H9 (cell line): ENCODE results near the gene GGCX. TPM values are rescaled to one million over a fixed set of nuclear protein-coding genes. Genes with fewer than 3 reads are reported as not detected.

Source experiments
- DNase-seq: peaks from one replicate; pipeline ENCODE4 v3.0.0-alpha.2; 2017
- H2AFZ ChIP-seq: one replicate; pipeline ENCODE4 v1.6.1; 2013; ENCODE audit warnings: mild to moderate bottlenecking, low read length, control low read depth, moderate library complexity
- H2AK5ac ChIP-seq: 2 replicates; pipeline ENCODE4 v1.6.1; 2013; ENCODE audit warnings: low read length, control low read depth, mixed read lengths; ENCODE audit not compliant: insufficient read length
- H2BK120ac ChIP-seq: one replicate; pipeline ENCODE4 v1.6.1; 2013; ENCODE audit warnings: low read depth, mild to moderate bottlenecking, low read length, control low read depth, inconsistent platforms; ENCODE audit not compliant: poor library complexity, severe bottlenecking
- H2BK12ac ChIP-seq: 2 replicates; pipeline ENCODE4 v1.6.1; 2013; ENCODE audit warnings: low read length, control low read depth, mixed read lengths, low read depth; ENCODE audit not compliant: insufficient read length
- H2BK15ac ChIP-seq: 2 replicates; pipeline ENCODE4 v1.6.1; 2013; ENCODE audit warnings: low read depth, low read length, control low read depth
- H2BK20ac ChIP-seq: one replicate; pipeline ENCODE4 v1.6.1; 2013; ENCODE audit warnings: low read depth, mild to moderate bottlenecking, low read length, control low read depth, inconsistent platforms; ENCODE audit not compliant: poor library complexity, severe bottlenecking
- H2BK5ac ChIP-seq: 2 replicates; pipeline ENCODE4 v1.6.1; 2013; ENCODE audit warnings: low read length, control low read depth, mixed read lengths; ENCODE audit not compliant: insufficient read length
- H3K14ac ChIP-seq: 2 replicates; pipeline ENCODE4 v1.6.1; 2013; ENCODE audit warnings: low read length, control low read depth; ENCODE audit not compliant: insufficient read depth
- H3K18ac ChIP-seq: 2 replicates; pipeline ENCODE4 v1.6.1; 2013; ENCODE audit warnings: low read depth, mild to moderate bottlenecking, mixed read lengths, low read length, control low read depth; ENCODE audit not compliant: insufficient read length
- H3K23ac ChIP-seq: 2 replicates; pipeline ENCODE4 v1.6.1; 2013; ENCODE audit warnings: low read length, control low read depth, mixed read lengths, low read depth; ENCODE audit not compliant: insufficient read length
- H3K23me2 ChIP-seq: 2 replicates; pipeline ENCODE4 v1.6.1; 2013; ENCODE audit warnings: low read depth, mild to moderate bottlenecking, mixed read lengths, low read length, control low read depth; ENCODE audit not compliant: insufficient read length, poor library complexity, severe bottlenecking
- H3K27ac ChIP-seq: 2 replicates; pipeline ENCODE4 v1.5.1; 2013; ENCODE audit warnings: low read length, control low read depth, mixed read lengths, low read depth; ENCODE audit not compliant: insufficient read length
- H3K27me3 ChIP-seq: 2 replicates; pipeline ENCODE4 v1.6.1; 2013; ENCODE audit warnings: low read length, control low read depth, inconsistent platforms; ENCODE audit not compliant: insufficient read depth
- H3K4ac ChIP-seq: 2 replicates; pipeline ENCODE4 v1.6.1; 2013; ENCODE audit warnings: low read depth, mild to moderate bottlenecking, control low read depth, inconsistent platforms, low read length, moderate library complexity
- H3K4me1 ChIP-seq: 2 replicates; pipeline ENCODE4 v1.6.1; 2013; ENCODE audit warnings: low read length, control low read depth, inconsistent platforms; ENCODE audit not compliant: insufficient read depth
- H3K4me2 ChIP-seq: 2 replicates; pipeline ENCODE4 v1.6.1; 2013; ENCODE audit warnings: low read length, control low read depth, mixed read lengths; ENCODE audit not compliant: insufficient read length, insufficient read depth
- H3K56ac ChIP-seq: 2 replicates; pipeline ENCODE4 v1.6.1; 2013; ENCODE audit warnings: low read depth, mild to moderate bottlenecking, mixed read lengths, low read length, control low read depth; ENCODE audit not compliant: insufficient read length
- H3K79me1 ChIP-seq: 2 replicates; pipeline ENCODE4 v1.6.1; 2013; ENCODE audit warnings: low read depth, mild to moderate bottlenecking, moderate library complexity, low read length, control low read depth, inconsistent platforms; ENCODE audit not compliant: insufficient read depth, poor library complexity, severe bottlenecking
- H3K79me2 ChIP-seq: 2 replicates; pipeline ENCODE4 v1.6.1; 2013; ENCODE audit warnings: low read length, control low read depth, inconsistent platforms; ENCODE audit not compliant: insufficient read depth
- H3K9ac ChIP-seq: 2 replicates; pipeline ENCODE4 v1.6.1; 2013; ENCODE audit warnings: low read length, control low read depth, mixed read lengths; ENCODE audit not compliant: insufficient read length; ENCODE audit errors: extremely low read depth
- H3K9me3 ChIP-seq: one replicate; pipeline ENCODE4 v1.6.1; 2013; ENCODE audit warnings: low read depth, low read length, inconsistent platforms; ENCODE audit not compliant: control insufficient read depth
- H3T11ph ChIP-seq: one replicate; pipeline ENCODE4 v1.6.1; 2013; ENCODE audit warnings: mild to moderate bottlenecking, low read length, control low read depth, inconsistent platforms
- H4K20me1 ChIP-seq: one replicate; pipeline ENCODE4 v1.6.1; 2013; ENCODE audit not compliant: control insufficient read depth, insufficient read length, insufficient read depth
- H4K5ac ChIP-seq: 2 replicates; pipeline ENCODE4 v1.6.1; 2013; ENCODE audit warnings: low read depth, mild to moderate bottlenecking, mixed read lengths, low read length, control low read depth; ENCODE audit not compliant: insufficient read length
- H4K8ac ChIP-seq: replicated peaks from 2 replicates; pipeline ENCODE4 v1.6.1; 2013; ENCODE audit warnings: low read length, control low read depth, mixed read lengths, low read depth; ENCODE audit not compliant: insufficient read length
- H4K91ac ChIP-seq: 2 replicates; pipeline ENCODE4 v1.6.1; 2013; ENCODE audit warnings: low read depth, mild to moderate bottlenecking, moderate library complexity, mixed read lengths, low read length, control low read depth; ENCODE audit not compliant: insufficient read length
- H3K27ac Mint-ChIP-seq, 3 experiments: 2 replicates in 2 of 3; 3 replicates in 1 of 3; pipeline ENCODE4 v1.8.0; 2020 to 2021; ENCODE audit warnings: mixed read lengths in 3 of 3, mild to moderate bottlenecking in 1 of 3, moderate library complexity in 1 of 3
- H3K27me3 Mint-ChIP-seq: 2 replicates; pipeline ENCODE4 v1.8.0; 2021; ENCODE audit warnings: low read depth, mild to moderate bottlenecking, moderate library complexity, mixed read lengths
- H3K36me3 Mint-ChIP-seq, 3 experiments: 2 replicates in 2 of 3; 3 replicates in 1 of 3; pipeline ENCODE4 v1.8.0; 2020 to 2021; ENCODE audit warnings: low read depth in 3 of 3, mixed read lengths in 3 of 3; ENCODE audit not compliant: insufficient read depth in 1 of 3
- H3K4me1 Mint-ChIP-seq, 2 experiments: 2 replicates each; pipeline ENCODE4 v1.8.0; 2020; ENCODE audit warnings: mixed read lengths in 2 of 2
- H3K4me3 Mint-ChIP-seq, 2 experiments: 2 replicates in 1 of 2; 3 replicates in 1 of 2; pipeline ENCODE4 v1.8.0; 2020 to 2021; ENCODE audit warnings: mild to moderate bottlenecking in 2 of 2, mixed read lengths in 2 of 2, moderate library complexity in 1 of 2
- H3K9me3 Mint-ChIP-seq, 2 experiments: 2 replicates in 1 of 2; 3 replicates in 1 of 2; pipeline ENCODE4 v1.8.0; 2020; ENCODE audit warnings: mild to moderate bottlenecking in 2 of 2, mixed read lengths in 2 of 2, moderate library complexity in 1 of 2
- CTCF ChIP-seq: fragments of 200-600 bp; sonication (generic); conservative IDR thresholded peaks from 3 replicates; pipeline ENCODE4 v1.8.0; 2021; ENCODE audit warnings: antibody characterized with exemption, mild to moderate bottlenecking
- WGBS: extraction: QIAGEN DNeasy Blood & Tissue Kit; methylation state at CpG from one replicate; pipeline ENCODE4 v1.1.7; 2013; ENCODE audit warnings: missing lambda C conversion rate, low lambda C conversion rate, mixed read lengths; ENCODE audit not compliant: insufficient read length; ENCODE audit errors: extremely low coverage; 5-methylcytosine and 5-hydroxymethylcytosine counted together
- total RNA-seq: library from RNA; stranded (reverse); gene quantifications from 2 replicates; pipeline ENCODE4 v1.2.1, GENCODE V29; 2021

Gene GGCX
- total RNA-seq, 1 experiment from 2014 or later: 32.9 TPM

GRCh38 chr2:85578243-85579180 is 17.2 kb upstream of the GGCX start:
- Histone ChIP-seq H3K4me2 (peak overlapping the region; percentile 62), H4K8ac (no peak overlapping the region)
- peaks cover 28% of the 10 kb centered on the region in 2 experiments for H3K4me1 Mint-ChIP-seq

More at GRCh38 chr2:85578243-85579180, 17.2 kb upstream of the GGCX start:
- H2BK5ac ChIP-seq: no peak overlapping the region
- H3K27me3 ChIP-seq: no peaks in the 10 kb centered on the region
- no peaks in the 10 kb centered on the region for H3K9me3 ChIP-seq
- no peaks in the 10 kb centered on the region for H3K79me2 ChIP-seq
- Mint-ChIP-seq H3K36me3 (no peaks in the 10 kb centered on the region; a peak in 2 of 7 replicates), H3K27ac (peak overlapping the region in 2 of 3 experiments; percentile 16 to 90; a peak in 1 of 7 replicates), H3K9me3 (no peaks in the 10 kb centered on the region; a peak in 1 of 5 replicates), H3K27me3 (peaks cover 40% of the 10 kb centered on the region), H3K4me3 (peak overlapping the region; percentile 71 to 84)
- no peak overlapping the region for H3K18ac ChIP-seq
- no peak overlapping the region for H2AK5ac ChIP-seq
- no peak for TF ChIP-seq CTCF
- H2BK120ac ChIP-seq: no peak overlapping the region
- no peak overlapping the region for H2BK12ac ChIP-seq
- no peak overlapping the region for H3K27ac ChIP-seq
- H3K9ac ChIP-seq: no peak overlapping the region
- peak; percentile 50 for DNase-seq
- no peak overlapping the region for H4K91ac ChIP-seq
- H3K4ac ChIP-seq: no peak overlapping the region
- H4K20me1 ChIP-seq: no peaks in the 10 kb centered on the region
- H3K23me2 ChIP-seq: no peaks in the 10 kb centered on the region
- H2BK15ac ChIP-seq: no peak overlapping the region
- no peak overlapping the region for H3K23ac ChIP-seq
- no peak overlapping the region for H2AFZ ChIP-seq
- no peak overlapping the region for H3K14ac ChIP-seq
- no peak overlapping the region for H4K5ac ChIP-seq
- H3T11ph ChIP-seq: no peak overlapping the region
- H3K79me1 ChIP-seq: no peaks in the 10 kb centered on the region
- no peak overlapping the region for H3K56ac ChIP-seq
- no peak overlapping the region for H2BK20ac ChIP-seq
- WGBS: no CpG with 5 or more reads among the region's 19 CpGs
- peaks cover 3% of the 10 kb centered on the region; the same call in 1 of the 2 replicates for H3K4me1 ChIP-seq
